GM21786 (cell line): ENCODE results near the gene ARMC7.
"Not testable (repeated sequence)": the region's sequence is repeated elsewhere in the genome, so short reads cannot be mapped to it uniquely, and the experiment has no call there.

ENCODE experiments used
- ATAC-seq: cut with Tn5 transposase; IDR thresholded peaks from one replicate; pipeline ENCODE4 v1.9.1; 2021; ENCODE audit not compliant: unreplicated experiment

ARMC7 gene

GRCh38 chr17:75127936-75128335 is 18.2 kb downstream of the ARMC7 start:
- ATAC-seq: not testable (repeated sequence)

GRCh38 chr17:75128694-75129505 is 19.1 kb downstream of the ARMC7 start:
- no peak for ATAC-seq

GRCh38 chr17:75129576-75129975 is 19.8 kb downstream of the ARMC7 start:
- no peak for ATAC-seq

- ATAC-seq: no peak
These were observed 20.4 kb downstream of the ARMC7 start for GRCh38 chr17:75130059-75130631.

GRCh38 chr17:75130632-75131277 is 21.0 kb downstream of the ARMC7 start:
- no peak for ATAC-seq

GRCh38 chr17:75131278-75132017 is 21.7 kb downstream of the ARMC7 start, which contains the start of gene NT5C:
Gene NT5C (minus strand): TSS chr17:75131742. CDS start chr17:75131707, 35 bp downstream.
- ATAC-seq: peak; percentile 78

- not testable (repeated sequence) for ATAC-seq
These were observed 22.5 kb downstream of the ARMC7 start for GRCh38 chr17:75132018-75133000.

- ATAC-seq: no peak
These were observed 23.2 kb downstream of the ARMC7 start for GRCh38 chr17:75133001-75133400.

- not testable (repeated sequence) for ATAC-seq
These were observed 24.0 kb downstream of the ARMC7 start for GRCh38 chr17:75133607-75134347.

GRCh38 chr17:75135452-75135851 is 25.7 kb downstream of the ARMC7 start:
- no peak for ATAC-seq

GRCh38 chr17:75135946-75136345 is 26.2 kb downstream of the ARMC7 start:
- ATAC-seq: no peak

GRCh38 chr17:75137762-75138161 is 28.0 kb downstream of the ARMC7 start:
- ATAC-seq: not testable (repeated sequence)

- ATAC-seq: no peak
These were observed 28.8 kb downstream of the ARMC7 start for GRCh38 chr17:75138519-75138918.

- no peak for ATAC-seq
These were observed 32.6 kb downstream of the ARMC7 start for GRCh38 chr17:75142236-75142971.

GRCh38 chr17:75144816-75145512 is 35.2 kb downstream of the ARMC7 start:
- ATAC-seq: no peak

GRCh38 chr17:75146592-75146991 is 36.8 kb downstream of the ARMC7 start:
- ATAC-seq: no peak

- no peak for ATAC-seq
These were observed 38.2 kb downstream of the ARMC7 start for GRCh38 chr17:75147878-75148546.

- ATAC-seq: no peak
These were observed 42.2 kb downstream of the ARMC7 start for GRCh38 chr17:75151930-75152329.
